Bronchial smooth muscle cell (primary cell): ENCODE data around the gene PCDHGB4. TPM values are rescaled to one million over a fixed set of nuclear protein-coding genes. Genes with fewer than 3 reads are reported as not detected.

Source experiments
- total RNA-seq: library from RNA; depleted of rRNA; stranded (reverse); fragments of >200 nt; gene quantifications from 2 replicates; pipeline ENCODE4 v1.2.1, GENCODE V29; 2014

The PCDHGB4 gene
- total RNA-seq = 26.7 and 34.0 TPM in 2 replicates

DNA sequence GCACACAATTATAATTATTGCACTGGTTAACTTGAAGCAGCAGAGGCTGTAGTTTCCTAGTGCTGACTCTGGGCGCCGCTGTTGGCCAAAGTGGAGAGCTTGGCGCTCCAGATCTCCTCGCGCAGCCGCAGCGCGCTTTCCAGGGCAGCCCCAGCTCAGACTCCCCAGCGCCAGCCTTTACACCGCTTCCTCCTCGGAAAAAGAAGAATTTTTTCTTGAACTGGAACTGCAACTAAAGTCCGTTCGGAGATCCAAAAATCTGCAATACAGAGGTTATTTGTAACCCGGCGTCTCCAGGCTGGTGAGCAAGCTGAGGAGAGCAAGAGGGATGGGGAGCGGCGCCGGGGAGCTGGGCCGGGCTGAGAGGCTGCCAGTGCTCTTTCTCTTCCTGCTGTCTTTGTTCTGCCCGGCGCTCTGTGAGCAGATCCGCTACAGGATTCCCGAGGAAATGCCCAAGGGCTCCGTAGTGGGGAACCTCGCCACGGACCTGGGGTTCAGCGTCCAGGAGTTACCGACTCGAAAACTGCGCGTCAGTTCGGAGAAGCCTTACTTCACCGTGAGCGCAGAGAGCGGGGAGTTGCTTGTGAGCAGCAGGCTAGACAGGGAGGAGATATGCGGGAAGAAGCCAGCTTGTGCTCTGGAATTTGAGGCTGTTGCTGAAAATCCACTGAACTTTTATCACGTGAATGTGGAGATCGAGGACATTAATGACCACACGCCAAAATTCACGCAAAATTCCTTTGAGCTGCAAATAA lies at the start of gene PCDHGB4:
PCDHGB4 (plus strand) TSS at position 142 of the 755 bp plus-strand sequence; CDS start at position 329, 187 bp downstream.

DNA sequence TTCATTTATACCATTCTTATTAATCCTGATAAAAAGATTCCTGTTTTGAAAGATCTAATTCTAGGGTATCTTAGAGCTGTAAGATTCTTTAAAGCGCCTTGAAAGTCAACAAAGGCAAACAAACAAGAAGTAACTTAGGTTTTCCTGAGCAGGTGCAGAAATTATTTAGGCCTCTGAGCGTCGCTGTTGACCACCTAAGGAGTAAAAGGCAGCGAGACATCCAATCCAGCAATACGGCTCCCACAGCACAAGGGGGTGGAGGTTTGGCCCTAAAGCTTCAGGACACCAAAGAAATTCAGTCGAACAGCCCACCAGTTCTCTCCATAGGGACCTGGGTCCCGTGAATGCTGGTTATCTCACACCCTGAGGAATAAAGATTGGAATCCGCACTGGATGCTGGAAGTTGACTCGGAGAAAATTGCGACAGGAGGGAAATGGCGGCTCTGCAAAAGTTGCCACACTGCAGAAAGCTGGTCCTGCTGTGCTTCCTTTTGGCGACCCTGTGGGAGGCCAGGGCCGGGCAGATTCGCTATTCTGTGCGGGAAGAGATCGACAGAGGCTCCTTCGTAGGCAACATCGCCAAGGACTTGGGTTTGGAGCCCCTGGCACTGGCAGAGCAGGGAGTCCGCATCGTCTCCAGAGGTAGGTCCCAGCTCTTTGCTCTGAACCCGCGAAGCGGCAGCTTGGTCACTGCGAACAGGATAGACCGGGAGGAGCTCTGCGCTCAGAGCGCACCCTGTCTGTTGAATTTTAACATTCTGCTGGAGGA lies 48.8 kb upstream of the PCDHGB4 start, which contains the start of gene PCDHGA2:
PCDHGA2 (plus strand) TSS at position 223 of the 769 bp plus-strand sequence.

DNA sequence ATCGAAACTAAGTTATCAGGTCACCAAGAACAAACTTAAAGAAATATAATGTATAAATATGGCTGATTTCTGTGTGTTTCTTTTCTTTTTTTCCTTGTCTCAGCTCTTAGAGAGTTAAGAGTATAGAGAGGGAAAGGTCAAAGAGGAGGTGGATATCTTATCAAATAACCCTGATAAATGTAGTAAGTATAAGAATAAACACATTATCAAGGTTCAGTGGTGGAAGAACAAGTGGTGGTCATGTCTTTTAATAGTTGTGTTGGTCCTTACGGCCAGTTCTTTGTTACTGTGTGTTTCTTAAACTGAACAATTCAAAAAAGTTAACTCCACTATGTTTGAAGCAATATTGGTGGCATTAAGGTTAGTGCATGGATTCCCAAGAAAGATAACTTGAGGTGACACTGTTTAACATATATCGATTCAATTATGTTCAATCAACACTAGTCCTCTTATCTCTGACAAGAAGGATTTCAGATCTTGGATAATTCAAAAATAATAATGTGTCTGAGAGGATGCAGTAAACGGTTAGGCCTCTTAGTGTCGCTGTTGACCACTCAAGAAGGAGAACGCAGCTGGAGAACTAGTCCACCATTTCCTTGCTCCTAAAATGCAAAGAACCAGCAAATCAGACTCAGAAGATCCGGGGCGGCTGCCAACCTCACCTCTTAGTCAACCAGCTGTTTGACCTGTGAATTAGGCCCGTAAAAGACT lies 44.1 kb upstream of the PCDHGB4 start, which contains the start of gene PCDHGA3:
PCDHGA3 (plus strand) TSS at position 588 of the 711 bp plus-strand sequence. CDS start 205 bp downstream, outside the sequence.

DNA sequence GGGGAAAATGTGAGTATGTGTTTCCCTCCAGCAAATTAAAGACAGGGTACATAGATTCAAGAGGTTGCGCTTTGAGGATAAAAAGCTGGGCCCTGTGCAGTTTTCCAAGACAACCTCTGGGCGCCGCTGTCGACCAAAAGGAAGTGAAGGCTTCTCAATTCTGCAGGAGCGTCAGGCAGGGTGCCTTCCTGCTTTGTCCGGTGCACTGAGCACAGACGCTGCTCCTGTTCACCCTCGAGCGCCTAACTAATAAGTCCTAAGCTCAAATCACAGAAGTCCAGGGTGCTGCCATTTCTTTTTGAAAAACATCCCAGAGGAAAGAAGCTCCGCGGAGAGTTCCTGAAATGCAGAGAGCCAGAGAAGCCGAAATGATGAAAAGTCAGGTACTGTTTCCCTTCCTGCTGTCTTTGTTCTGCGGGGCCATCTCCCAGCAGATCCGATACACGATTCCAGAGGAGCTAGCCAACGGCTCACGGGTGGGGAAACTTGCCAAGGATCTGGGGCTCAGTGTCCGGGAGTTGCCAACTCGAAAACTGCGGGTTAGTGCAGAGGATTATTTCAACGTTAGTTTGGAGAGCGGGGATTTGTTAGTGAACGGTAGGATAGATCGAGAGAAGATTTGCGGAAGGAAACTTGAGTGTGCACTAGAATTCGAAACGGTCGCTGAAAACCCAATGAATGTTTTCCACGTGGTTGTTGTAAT lies 37.4 kb upstream of the PCDHGB4 start, which contains the start of gene PCDHGB1:
PCDHGB1 (plus strand) TSS at position 183 of the 703 bp plus-strand sequence; CDS start at position 345, 162 bp downstream.

DNA sequence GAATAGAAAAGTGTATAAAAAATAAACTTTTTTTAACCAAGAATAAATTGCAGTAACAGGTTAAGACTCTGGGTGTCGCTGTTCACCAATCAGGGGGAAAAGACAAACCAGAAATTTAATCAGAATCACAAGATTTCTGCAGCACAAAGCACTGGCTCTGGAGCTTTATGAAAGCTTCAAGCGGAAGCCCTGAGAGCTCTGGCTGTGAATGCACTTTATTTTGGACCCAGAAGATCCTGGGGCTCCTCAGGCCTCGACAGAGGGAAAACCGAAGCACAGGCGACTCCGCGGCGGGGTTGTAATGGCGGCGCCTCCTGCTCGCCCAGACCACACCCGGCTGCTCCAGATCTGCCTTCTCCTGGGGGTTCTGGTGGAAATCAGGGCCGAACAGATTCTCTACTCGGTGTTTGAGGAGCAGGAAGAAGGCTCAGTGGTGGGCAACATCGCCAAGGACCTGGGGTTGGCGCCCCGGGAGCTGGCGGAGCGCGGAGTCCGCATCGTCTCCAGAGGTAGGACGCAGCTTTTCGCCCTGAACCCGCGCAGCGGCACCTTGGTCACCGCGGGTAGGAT lies 32.5 kb upstream of the PCDHGB4 start, which contains the start of gene PCDHGA4:
PCDHGA4 (plus strand) TSS at position 122 of the 570 bp plus-strand sequence; CDS start at position 209, 87 bp downstream.

DNA sequence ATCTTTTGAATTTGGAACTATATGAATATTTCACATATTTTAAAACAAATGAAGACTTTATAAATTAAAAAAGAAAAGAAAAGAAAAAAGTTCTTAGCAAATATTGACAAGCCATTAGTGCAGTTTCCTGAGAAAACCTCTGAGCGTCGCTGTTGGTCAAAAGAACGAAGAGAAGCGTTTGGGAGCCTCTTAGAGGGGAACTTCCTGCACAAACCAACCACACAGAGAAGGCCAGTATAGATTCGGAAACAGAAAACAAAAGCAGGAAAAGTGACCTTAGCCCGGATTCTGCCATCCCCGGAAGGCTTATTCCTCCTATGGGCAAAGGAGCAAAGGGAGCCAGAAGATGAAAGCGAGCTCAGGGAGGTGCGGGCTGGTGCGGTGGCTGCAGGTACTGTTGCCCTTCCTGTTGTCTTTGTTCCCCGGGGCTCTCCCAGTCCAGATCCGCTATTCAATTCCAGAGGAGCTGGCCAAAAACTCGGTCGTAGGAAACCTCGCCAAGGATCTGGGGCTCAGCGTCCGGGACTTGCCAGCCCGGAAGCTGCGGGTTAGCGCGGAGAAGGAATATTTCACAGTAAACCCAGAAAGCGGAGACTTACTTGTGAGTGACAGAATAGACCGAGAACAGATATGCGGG lies 27.6 kb upstream of the PCDHGB4 start, which contains the start of gene PCDHGB2:
PCDHGB2 (plus strand) TSS at position 205 of the 637 bp plus-strand sequence; CDS start at position 347, 142 bp downstream.

DNA sequence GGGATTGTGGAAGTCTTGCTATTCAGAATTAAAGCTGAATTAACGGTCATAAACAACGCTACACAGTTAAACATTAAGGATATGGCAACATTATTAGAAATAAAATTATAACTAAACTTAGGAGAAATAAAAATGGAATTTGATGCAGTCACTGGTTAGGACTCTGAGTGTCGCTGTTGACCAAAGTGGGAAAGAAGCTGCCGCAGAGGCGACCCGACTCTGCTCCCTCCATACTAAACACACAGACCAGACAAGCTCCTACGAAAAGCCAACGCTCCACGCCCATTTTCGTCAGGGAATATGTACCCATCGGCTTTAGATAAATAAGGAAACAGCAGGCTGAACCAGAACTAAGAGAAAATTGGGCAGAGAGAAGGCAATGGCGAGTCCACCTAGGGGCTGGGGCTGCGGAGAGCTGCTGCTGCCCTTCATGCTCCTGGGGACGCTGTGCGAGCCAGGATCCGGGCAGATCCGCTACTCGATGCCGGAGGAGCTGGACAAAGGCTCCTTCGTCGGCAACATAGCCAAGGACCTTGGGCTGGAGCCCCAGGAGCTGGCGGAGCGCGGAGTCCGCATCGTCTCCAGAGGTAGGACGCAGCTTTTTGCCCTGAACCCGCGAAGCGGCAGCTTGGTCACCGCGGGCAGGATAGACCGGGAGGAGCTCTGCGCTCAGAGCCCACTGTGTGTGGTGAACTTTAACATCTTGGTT lies 23.4 kb upstream of the PCDHGB4 start, which contains the start of gene PCDHGA5:
PCDHGA5 (plus strand) TSS at position 211 of the 709 bp plus-strand sequence; CDS start at position 380, 169 bp downstream.

GRCh38 chr5:141369994-141370848 lies 17.3 kb upstream of the PCDHGB4 start, which contains the start of gene PCDHGB3:
Gene PCDHGB3, plus strand, starts transcription at chr5:141370242. Its CDS starts 153 bp downstream, at chr5:141370395.

DNA sequence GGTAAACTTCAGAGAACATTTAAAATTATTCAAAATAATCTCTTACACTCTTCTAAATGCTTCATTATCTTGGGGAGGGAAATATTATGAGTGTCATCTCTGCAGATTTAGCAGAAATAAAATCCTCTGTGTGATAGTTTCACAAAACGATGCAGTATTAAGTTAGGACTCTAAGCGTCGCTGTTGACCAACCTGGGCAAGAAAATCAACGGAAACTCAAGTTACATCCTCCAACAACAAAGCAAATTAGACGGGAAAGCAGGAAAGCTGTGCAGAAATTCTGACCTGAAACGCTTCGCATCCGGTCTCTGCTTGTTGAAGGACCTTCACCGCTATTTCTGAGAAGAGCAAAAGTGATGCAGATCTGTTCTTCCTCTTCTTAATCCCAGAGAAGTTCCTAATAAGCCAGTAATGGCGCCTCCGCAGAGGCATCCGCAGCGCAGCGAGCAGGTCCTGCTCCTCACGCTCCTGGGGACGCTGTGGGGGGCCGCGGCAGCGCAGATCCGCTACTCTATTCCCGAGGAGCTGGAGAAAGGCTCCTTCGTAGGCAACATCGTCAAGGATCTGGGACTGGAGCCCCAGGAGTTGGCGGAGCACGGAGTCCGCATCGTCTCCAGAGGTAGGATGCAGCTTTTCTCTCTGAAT lies 13.7 kb upstream of the PCDHGB4 start, which contains the start of gene PCDHGA6:
PCDHGA6 (plus strand) TSS at position 219 of the 645 bp plus-strand sequence; CDS start at position 412, 193 bp downstream.

GRCh38 chr5:141382469-141383294 lies 4.8 kb upstream of the PCDHGB4 start, which contains the start of gene PCDHGA7:
Gene PCDHGA7, plus strand, starts transcription at chr5:141382742. Its CDS starts 158 bp downstream, at chr5:141382900.

GRCh38 chr5:141392429-141393198 lies 5.1 kb downstream of the PCDHGB4 start, which contains the start of gene PCDHGA8:
Gene PCDHGA8, plus strand, starts transcription at chr5:141392633. Its CDS starts 181 bp downstream, at chr5:141392814.

DNA sequence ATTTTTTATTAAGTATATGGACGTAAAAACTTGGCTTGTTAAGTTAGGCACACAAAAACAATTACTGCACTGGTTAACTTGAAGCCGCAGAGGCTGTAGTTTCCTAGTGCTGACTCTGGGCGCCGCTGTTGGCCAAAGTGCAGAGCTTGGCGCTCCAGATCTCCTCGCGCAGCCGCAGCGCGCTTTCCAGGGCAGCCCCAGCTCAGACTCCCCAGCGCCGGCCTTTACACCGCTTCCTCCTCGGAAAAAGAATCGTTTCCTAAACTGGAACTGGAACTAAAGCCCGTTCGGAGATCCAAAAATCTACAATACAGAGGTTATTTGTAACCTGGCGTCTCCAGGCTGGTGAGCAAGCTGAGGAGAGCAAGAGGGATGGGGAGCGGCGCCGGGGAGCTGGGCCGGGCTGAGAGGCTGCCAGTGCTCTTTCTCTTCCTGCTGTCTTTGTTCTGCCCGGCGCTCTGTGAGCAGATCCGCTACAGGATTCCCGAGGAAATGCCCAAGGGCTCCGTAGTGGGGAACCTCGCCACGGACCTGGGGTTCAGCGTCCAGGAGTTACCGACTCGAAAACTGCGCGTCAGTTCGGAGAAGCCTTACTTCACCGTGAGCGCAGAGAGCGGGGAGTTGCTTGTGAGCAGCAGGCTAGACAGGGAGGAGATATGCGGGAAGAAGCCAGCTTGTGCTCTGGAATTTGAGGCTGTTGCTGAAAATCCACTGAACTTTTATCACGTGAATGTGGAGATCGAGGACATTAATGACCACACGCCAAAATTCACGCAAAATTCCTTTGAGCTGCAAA lies 10.5 kb downstream of the PCDHGB4 start, which contains the start of gene PCDHGB5:
PCDHGB5 (plus strand) TSS at position 192 of the 796 bp plus-strand sequence; CDS start at position 373, 181 bp downstream.

GRCh38 chr5:141402553-141403243 lies 15.2 kb downstream of the PCDHGB4 start, which contains the start of gene PCDHGA9:
Gene PCDHGA9, plus strand, starts transcription at chr5:141402778. Its CDS starts 175 bp downstream, at chr5:141402953.

DNA sequence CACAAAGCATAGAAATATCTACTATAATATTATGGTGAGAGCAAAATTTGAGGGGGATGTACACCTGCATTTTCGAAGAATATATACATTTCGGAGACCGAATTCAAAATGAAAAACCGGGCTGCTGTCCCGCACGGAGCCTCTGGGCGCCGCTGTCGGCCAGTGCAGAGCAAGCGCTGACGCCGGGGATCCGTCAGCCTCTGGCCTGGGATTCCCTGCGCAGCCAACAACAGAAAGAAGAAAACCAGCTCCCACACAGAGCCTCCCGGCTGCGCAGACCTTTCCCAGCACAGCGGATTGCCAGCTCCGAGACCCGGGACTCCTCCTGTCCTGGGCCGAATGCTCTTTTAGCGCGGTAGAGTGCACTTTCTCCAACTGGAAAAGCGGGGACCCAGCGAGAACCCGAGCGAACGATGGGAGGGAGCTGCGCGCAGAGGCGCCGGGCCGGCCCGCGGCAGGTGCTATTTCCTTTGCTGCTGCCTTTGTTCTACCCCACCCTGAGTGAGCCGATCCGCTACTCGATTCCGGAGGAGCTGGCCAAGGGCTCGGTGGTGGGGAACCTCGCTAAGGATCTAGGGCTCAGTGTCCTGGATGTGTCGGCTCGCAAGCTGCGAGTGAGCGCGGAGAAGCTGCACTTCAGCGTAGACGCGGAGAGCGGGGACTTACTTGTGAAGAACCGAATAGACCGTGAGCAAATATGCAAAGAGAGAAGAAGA lies 20.4 kb downstream of the PCDHGB4 start, which contains the start of gene PCDHGB6:
PCDHGB6 (plus strand) TSS at position 232 of the 716 bp plus-strand sequence; CDS start at position 414, 182 bp downstream.

